Breast epithelium (tissue), 4 donors: Measurements from ENCODE around the gene TMEM169. TPM values are rescaled to one million over a fixed set of nuclear protein-coding genes. Genes with fewer than 3 reads are reported as not detected.

Source experiments
- DNase-seq, 2 donors: peaks; one replicate each; pipeline ENCODE4 v3.0.0-alpha.2; 2019; ENCODE audit warnings: low spot score in 2 of 2
- H3K27ac ChIP-seq, 2 donors: fragments of 200-600 bp; sonication (generic) in 1 of 2; one replicate each; pipeline ENCODE4 v1.5.1; 2016 to 2019; ENCODE audit warnings: mild to moderate bottlenecking in 1 of 2
- H3K27me3 ChIP-seq, 2 donors: fragments of 200-600 bp; sonication (generic) in 1 of 2; one replicate each; pipeline versions ENCODE4 v1.5.1 to v1.6.0; 2017 to 2019; ENCODE audit warnings: control low read depth in 1 of 2, mild to moderate bottlenecking in 1 of 2
- H3K36me3 ChIP-seq: fragments of 200-600 bp; one replicate; pipeline ENCODE4 v1.5.1; 2019
- H3K4me1 ChIP-seq, 2 donors: fragments of 200-600 bp; sonication (generic); one replicate each; pipeline ENCODE4 v1.5.1; 2016 to 2019; ENCODE audit warnings: control low read depth in 1 of 2
- H3K4me3 ChIP-seq, 3 donors: fragments of 200-600 bp; sonication (generic); 1 replicate in 2 of 3; 2 replicates in 1 of 3; pipeline ENCODE4 v1.5.1; 2016 to 2019; ENCODE audit warnings: mild to moderate bottlenecking in 3 of 3, moderate library complexity in 2 of 3
- H3K9me3 ChIP-seq, 2 donors: fragments of 200-600 bp; sonication (generic) in 1 of 2; one replicate each; pipeline ENCODE4 v1.5.1; 2016 to 2019; ENCODE audit warnings: control low read depth in 1 of 2
- POLR2A ChIP-seq: fragments of 450-650 bp; IDR thresholded peaks from one replicate; pipeline ENCODE4 v1.6.1; 2016; ENCODE audit warnings: antibody characterized with exemption, mild to moderate bottlenecking, moderate library complexity
- POLR2AphosphoS5 ChIP-seq, 3 donors: sonication (generic); formaldehyde crosslinking; IDR thresholded peaks; one replicate each; pipeline ENCODE4 v1.6.1; 2017; ENCODE audit warnings: antibody characterized with exemption in 3 of 3
- intact Hi-C: fragments of 100-400 bp; cut with DNase I; formaldehyde crosslinking; loops from one replicate; pipeline ENCODE4 v1.15.1; 2023; ENCODE audit warnings: low total_unique reads
- total RNA-seq, 3 donors: library from RNA; depleted of rRNA; stranded (reverse); fragments of >200 nt; gene quantifications; one replicate each; pipeline ENCODE4 v1.1.0, GENCODE V29; 2016
- TF ChIP-seq, protein P1 (sequence below), 3 donors: fragments of 450-650 bp; IDR thresholded peaks; one replicate each; pipeline ENCODE4 v1.5.1; 2016 to 2017; ENCODE audit warnings: antibody characterized with exemption in 3 of 3, mild to moderate bottlenecking in 3 of 3, moderate library complexity in 3 of 3

TMEM169 gene
- total RNA-seq, 3 donors from 2014 or later: 0.29 to 1.3 TPM; not detected in 1

DNA sequence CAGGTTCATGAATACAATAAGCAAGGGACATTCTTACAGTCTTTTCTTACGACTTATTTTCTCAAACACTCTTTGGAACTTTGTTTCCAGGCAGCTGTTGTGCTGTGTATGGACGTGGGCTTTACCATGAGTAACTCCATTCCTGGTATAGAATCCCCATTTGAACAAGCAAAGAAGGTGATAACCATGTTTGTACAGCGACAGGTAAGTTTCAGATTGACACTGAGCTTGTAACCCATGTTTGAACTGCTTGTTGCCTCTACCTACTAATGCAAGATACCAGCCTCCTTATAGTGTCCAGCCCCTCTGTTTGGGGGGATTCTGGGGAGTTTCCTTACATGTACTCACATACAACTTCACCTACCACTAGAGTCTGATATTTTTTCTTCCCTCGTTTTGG lies 31.2 kb downstream of the TMEM169 start:
- Histone ChIP-seq H3K27me3 (no peaks in the 10 kb centered on the region), H3K36me3 (no peaks in the 10 kb centered on the region), H3K9me3 (no peaks in the 10 kb centered on the region), H3K4me3 (no peak overlapping the region), H3K4me1 (peaks cover 0 to 31% of the 10 kb centered on the region in 2 donors), H3K27ac (no peak overlapping the region)
- TF ChIP-seq POLR2A (no peak), POLR2AphosphoS5 (IDR thresholded peaks at IDR 0.05) (no peak)
- TF ChIP-seq, protein P1, sequence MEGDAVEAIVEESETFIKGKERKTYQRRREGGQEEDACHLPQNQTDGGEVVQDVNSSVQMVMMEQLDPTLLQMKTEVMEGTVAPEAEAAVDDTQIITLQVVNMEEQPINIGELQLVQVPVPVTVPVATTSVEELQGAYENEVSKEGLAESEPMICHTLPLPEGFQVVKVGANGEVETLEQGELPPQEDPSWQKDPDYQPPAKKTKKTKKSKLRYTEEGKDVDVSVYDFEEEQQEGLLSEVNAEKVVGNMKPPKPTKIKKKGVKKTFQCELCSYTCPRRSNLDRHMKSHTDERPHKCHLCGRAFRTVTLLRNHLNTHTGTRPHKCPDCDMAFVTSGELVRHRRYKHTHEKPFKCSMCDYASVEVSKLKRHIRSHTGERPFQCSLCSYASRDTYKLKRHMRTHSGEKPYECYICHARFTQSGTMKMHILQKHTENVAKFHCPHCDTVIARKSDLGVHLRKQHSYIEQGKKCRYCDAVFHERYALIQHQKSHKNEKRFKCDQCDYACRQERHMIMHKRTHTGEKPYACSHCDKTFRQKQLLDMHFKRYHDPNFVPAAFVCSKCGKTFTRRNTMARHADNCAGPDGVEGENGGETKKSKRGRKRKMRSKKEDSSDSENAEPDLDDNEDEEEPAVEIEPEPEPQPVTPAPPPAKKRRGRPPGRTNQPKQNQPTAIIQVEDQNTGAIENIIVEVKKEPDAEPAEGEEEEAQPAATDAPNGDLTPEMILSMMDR (IDR thresholded peaks at IDR 0.05): no peak
- DNase-seq: no peak
- intact Hi-C loops: no loop called here

DNA sequence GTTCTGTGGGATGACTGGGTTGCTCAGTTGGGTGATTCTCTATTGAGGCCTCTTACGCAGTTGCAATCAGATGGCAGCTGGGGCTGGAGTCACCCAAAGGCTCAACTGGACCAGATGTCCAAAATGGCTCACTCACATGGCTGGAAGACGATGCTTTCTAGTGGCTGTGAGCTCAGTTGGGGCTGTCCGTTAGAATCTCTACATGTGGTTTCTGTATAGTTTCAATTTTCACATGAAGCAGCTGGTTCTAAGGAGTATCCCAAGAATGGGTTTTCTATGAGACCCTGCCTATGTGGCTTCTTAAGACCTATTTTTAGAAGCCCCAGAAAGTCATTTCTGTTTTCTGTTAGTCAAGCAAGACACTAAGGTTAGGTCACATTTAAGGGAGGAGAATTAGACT lies 31.9 kb downstream of the TMEM169 start:
- intact Hi-C loops: no loop called here
- Histone ChIP-seq H3K4me1 (peaks cover 0 to 31% of the 10 kb centered on the region in 2 donors), H3K4me3 (no peak overlapping the region), H3K27me3 (no peaks in the 10 kb centered on the region), H3K9me3 (no peaks in the 10 kb centered on the region), H3K36me3 (no peaks in the 10 kb centered on the region), H3K27ac (peak overlapping the region in 1 of 2 donors; percentile 94)
- no peak for DNase-seq
- TF ChIP-seq POLR2AphosphoS5 (IDR thresholded peaks at IDR 0.05) (no peak), POLR2A (no peak)
- TF ChIP-seq, protein P1 (IDR thresholded peaks at IDR 0.05): no peak

DNA sequence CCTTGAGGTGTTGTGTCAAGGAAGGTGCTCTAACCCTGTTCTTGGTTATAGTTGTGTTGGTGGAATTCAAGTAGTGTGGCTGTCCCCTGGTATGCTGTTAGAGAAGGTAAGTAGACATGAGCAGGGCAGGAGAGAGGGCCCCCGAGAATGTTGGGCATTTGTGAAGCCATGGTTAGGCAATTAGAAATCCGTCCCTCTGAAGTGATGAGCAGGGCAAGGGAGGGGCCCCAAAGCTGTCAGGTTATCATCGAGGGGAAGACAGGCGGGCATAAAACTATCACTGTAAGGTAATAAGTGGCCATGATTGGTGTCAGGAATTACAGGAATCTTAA lies 32.6 kb downstream of the TMEM169 start:
- no peak for DNase-seq
- H3K36me3 ChIP-seq: no peaks in the 10 kb centered on the region
- peak overlapping the region; percentile 82 to 94 for H3K27ac ChIP-seq
- TF ChIP-seq POLR2AphosphoS5 (IDR thresholded peaks at IDR 0.05) (no peak), POLR2A (no peak)
- TF ChIP-seq, protein P1 (IDR thresholded peaks at IDR 0.05): no peak
- H3K27me3 ChIP-seq: no peaks in the 10 kb centered on the region
- H3K4me1 ChIP-seq: peaks cover 0 to 31% of the 10 kb centered on the region in 2 donors
- H3K9me3 ChIP-seq: no peaks in the 10 kb centered on the region
- H3K4me3 ChIP-seq: peak overlapping the region in 2 of 3 donors; percentile 58 to 68
- intact Hi-C loops: no loop called here

DNA sequence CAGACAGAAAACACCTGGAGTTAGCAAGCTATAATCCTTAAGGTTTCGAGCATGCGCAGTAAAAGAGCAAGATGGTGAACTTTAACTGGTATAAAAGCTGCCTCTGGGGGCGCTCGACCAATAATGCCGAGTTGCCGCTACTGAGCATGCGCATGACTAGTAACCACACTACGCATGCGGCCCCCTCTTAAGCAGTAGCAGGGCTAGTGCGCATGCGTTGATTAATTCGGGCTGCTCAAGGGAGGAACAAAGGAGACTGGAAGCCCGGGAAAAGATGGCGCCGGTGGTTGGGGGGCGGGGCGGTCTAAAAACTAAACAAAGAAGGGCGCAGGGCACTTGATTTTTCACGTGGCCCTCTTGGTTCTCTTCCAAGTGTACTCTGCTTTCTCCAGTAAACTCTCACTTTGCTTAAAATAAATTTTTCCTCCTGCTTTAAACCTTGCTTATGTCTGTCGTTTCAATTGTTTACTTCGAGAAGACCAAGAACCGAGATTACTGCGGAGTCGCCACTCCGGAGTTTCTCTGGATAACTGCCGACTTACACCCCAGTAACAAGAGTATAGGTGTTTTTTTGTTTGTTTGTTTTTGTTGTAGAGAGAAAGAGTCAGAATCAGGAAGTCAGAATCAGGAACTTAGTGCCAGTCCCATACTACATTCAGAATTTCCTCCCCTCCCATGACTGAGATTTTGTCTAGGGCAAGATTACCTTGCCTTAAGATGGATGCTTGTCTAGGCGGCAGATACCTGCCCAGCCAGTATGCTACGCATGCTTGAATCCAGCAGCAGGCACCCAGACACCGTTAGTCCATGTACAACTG lies 33.2 kb downstream of the TMEM169 start:
- Histone ChIP-seq H3K36me3 (no peaks in the 10 kb centered on the region), H3K27ac (peak overlapping the region; percentile 82 to 94), H3K27me3 (no peaks in the 10 kb centered on the region), H3K4me1 (peaks cover 0 to 31% of the 10 kb centered on the region in 2 donors), H3K9me3 (no peaks in the 10 kb centered on the region), H3K4me3 (peak overlapping the region; percentile 52 to 68 (median 58))
- DNase-seq: peak; percentile 98 to 99
- TF ChIP-seq, protein P1 (IDR thresholded peaks at IDR 0.05): peak; percentile 89 to 95 (median 93)
- TF ChIP-seq POLR2A (no peak), POLR2AphosphoS5 (IDR thresholded peaks at IDR 0.05) (peak in 2 of 3 donors; percentile 26 to 69)
- intact Hi-C loops: no loop called here

DNA sequence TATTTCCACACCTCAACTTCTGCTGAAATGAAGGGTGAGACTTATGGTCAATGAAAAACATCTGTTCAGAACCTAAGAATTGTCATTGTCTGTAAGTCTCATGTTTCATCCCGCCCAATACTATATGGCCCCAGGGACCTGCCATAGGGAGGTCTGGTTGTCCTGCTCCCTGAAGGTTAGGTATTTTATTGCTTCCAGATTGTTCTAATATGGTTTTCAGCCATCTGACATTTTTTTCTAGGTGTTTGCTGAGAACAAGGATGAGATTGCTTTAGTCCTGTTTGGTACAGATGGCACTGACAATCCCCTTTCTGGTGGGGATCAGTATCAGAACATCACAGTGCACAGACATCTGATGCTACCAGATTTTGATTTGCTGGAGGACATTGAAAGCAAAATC lies 34.7 kb downstream of the TMEM169 start:
- no peak for DNase-seq
- no peaks in the 10 kb centered on the region for H3K27me3 ChIP-seq
- peaks cover under 1% of the 10 kb centered on the region for H3K36me3 ChIP-seq
- TF ChIP-seq POLR2AphosphoS5 (IDR thresholded peaks at IDR 0.05): no peak
- no peak for TF ChIP-seq POLR2A
- TF ChIP-seq, protein P1 (IDR thresholded peaks at IDR 0.05): no peak
- peaks cover 0 to 18% of the 10 kb centered on the region in 2 donors for H3K4me1 ChIP-seq
- intact Hi-C loops: no loop called here
- H3K27ac ChIP-seq: no peak overlapping the region
- H3K4me3 ChIP-seq: no peak overlapping the region
- no peaks in the 10 kb centered on the region for H3K9me3 ChIP-seq
